ENCODE results near the gene MBNL3.

The MBNL3 gene

DNA sequence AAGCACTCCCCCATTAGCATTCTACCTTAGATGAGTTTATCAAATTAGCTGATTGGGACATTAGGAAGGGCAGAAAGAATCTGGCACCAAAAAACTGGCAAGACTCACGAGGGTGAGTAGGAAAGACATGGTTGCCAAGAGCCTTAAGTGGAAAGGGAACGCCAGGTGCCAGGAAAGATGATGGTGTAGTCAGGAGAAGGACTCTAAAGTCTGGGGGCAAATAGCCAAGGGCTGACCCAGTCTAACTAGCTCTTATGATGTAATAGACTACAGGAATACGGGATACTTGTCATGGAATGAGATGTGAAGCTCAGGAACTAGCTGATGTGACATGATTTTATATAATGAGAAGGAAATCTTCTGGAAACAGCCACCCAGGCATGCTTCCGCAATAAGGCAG, 94.8 kb downstream of the MBNL3 start:
- no peaks in the 10 kb centered on the region for H4K20me1 ChIP-seq (ENCODE audit: insufficient read depth, low read length)
- H3K27me3 ChIP-seq (ENCODE audit: low read depth, low read length): no peaks in the 10 kb centered on the region
- no peak overlapping the region for H3K9ac ChIP-seq (ENCODE audit: low read length)
- H3K9me3 ChIP-seq (ENCODE audit: insufficient read depth, low read length): no peaks in the 10 kb centered on the region
- no peak overlapping the region for H3K4me3 ChIP-seq (ENCODE audit: low read length)
- H3K27ac ChIP-seq (ENCODE audit: low read length): no peak overlapping the region
- TF ChIP-seq, protein P1, sequence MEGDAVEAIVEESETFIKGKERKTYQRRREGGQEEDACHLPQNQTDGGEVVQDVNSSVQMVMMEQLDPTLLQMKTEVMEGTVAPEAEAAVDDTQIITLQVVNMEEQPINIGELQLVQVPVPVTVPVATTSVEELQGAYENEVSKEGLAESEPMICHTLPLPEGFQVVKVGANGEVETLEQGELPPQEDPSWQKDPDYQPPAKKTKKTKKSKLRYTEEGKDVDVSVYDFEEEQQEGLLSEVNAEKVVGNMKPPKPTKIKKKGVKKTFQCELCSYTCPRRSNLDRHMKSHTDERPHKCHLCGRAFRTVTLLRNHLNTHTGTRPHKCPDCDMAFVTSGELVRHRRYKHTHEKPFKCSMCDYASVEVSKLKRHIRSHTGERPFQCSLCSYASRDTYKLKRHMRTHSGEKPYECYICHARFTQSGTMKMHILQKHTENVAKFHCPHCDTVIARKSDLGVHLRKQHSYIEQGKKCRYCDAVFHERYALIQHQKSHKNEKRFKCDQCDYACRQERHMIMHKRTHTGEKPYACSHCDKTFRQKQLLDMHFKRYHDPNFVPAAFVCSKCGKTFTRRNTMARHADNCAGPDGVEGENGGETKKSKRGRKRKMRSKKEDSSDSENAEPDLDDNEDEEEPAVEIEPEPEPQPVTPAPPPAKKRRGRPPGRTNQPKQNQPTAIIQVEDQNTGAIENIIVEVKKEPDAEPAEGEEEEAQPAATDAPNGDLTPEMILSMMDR (IDR thresholded peaks at IDR 0.05; ENCODE audit: low read depth, low read length): no peak
- no peak for TF ChIP-seq EZH2phosphoT487 (IDR thresholded peaks at IDR 0.05; ENCODE audit: low read depth)
- peaks cover 5% of the 10 kb centered on the region; the same call in 1 of the 2 replicates for H3K4me1 ChIP-seq (ENCODE audit: low read length)
- H3K36me3 ChIP-seq (replicated peaks; ENCODE audit: low read depth, low read length): no peaks in the 10 kb centered on the region
- no peaks in the 10 kb centered on the region for H3K79me2 ChIP-seq (ENCODE audit: low read length)
- no peak overlapping the region for H3K4me2 ChIP-seq (ENCODE audit: low read length)
- H2AFZ ChIP-seq (ENCODE audit: low read depth, low read length): no peak overlapping the region

DNA sequence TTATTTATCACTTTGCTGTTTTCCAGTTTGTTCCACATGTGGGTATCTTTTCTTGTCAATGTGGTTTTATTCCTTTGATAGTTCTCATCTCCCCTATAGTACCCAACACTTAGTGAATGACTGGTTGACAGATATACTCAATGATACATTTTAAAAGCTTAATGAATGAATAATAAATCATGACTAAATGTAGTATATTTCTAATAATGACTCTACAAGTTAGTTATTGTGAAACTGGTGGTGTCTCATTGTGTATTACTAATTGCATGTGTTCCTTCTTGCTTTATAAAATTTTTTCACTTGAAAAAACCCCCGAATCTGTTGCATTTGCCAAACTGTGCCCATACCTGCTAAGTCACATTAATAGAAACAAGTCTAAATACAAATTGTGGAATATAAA, 95.4 kb downstream of the MBNL3 start:
- Histone ChIP-seq H3K4me1 (ENCODE audit: low read length) (peaks cover 5% of the 10 kb centered on the region; the same call in 1 of the 2 replicates), H2AFZ (ENCODE audit: low read depth, low read length) (no peak overlapping the region), H3K9me3 (ENCODE audit: insufficient read depth, low read length) (no peaks in the 10 kb centered on the region), H3K27ac (ENCODE audit: low read length) (no peak overlapping the region), H3K27me3 (ENCODE audit: low read depth, low read length) (no peaks in the 10 kb centered on the region), H3K4me2 (ENCODE audit: low read length) (no peak overlapping the region), H4K20me1 (ENCODE audit: insufficient read depth, low read length) (no peaks in the 10 kb centered on the region), H3K36me3 (replicated peaks; ENCODE audit: low read depth, low read length) (no peaks in the 10 kb centered on the region), H3K79me2 (ENCODE audit: low read length) (no peaks in the 10 kb centered on the region), H3K4me3 (ENCODE audit: low read length) (no peak overlapping the region), H3K9ac (ENCODE audit: low read length) (no peak overlapping the region)
- TF ChIP-seq, protein P1 (IDR thresholded peaks at IDR 0.05; ENCODE audit: low read depth, low read length): no peak
- no peak for TF ChIP-seq EZH2phosphoT487 (IDR thresholded peaks at IDR 0.05; ENCODE audit: low read depth)

DNA sequence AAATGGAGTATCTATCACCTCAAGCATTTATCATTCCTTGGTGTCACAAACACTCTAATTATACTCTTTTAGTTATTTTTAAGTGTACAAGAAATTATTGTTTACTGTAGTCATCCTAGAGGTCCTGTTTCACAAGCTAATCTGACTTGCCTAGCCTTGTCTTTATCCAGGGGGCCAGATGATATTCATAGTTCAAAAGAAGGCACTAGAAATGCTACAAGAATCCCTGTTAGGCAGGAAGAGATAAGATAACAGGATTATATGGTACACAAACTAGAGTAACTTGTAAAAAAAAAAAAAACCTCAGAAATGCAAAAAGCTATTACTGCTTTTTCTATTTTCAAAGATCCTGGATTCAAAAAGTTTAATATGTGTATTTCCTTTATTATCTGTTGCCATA, 95.8 kb downstream of the MBNL3 start:
- Histone ChIP-seq H3K79me2 (ENCODE audit: low read length) (no peaks in the 10 kb centered on the region), H3K27me3 (ENCODE audit: low read depth, low read length) (no peaks in the 10 kb centered on the region), H3K36me3 (replicated peaks; ENCODE audit: low read depth, low read length) (no peaks in the 10 kb centered on the region), H3K4me1 (ENCODE audit: low read length) (peaks cover 5% of the 10 kb centered on the region; the same call in 1 of the 2 replicates), H3K4me2 (ENCODE audit: low read length) (no peak overlapping the region), H3K4me3 (ENCODE audit: low read length) (no peak overlapping the region), H3K9me3 (ENCODE audit: insufficient read depth, low read length) (no peaks in the 10 kb centered on the region), H3K27ac (ENCODE audit: low read length) (no peak overlapping the region), H2AFZ (ENCODE audit: low read depth, low read length) (no peak overlapping the region), H3K9ac (ENCODE audit: low read length) (no peak overlapping the region), H4K20me1 (ENCODE audit: insufficient read depth, low read length) (no peaks in the 10 kb centered on the region)
- TF ChIP-seq EZH2phosphoT487 (IDR thresholded peaks at IDR 0.05; ENCODE audit: low read depth): no peak
- TF ChIP-seq, protein P1 (IDR thresholded peaks at IDR 0.05; ENCODE audit: low read depth, low read length): no peak

DNA sequence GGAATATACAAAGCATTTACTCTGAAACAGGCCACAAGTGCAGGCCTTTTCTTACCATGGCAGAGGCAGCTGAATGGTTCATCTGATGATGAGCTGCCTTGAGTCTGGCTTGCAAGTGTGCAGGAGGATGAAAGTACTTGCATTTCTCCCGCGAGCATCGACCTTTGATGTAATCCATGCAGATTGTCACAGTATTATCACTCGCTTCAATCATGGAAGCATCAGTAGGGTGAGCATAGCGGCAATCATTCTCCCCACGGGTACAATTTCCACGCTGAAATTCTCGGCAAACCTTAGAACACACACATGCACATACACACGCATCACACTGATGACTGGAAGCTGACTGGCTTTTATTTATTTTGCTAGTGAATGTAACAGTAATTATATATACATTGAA, 98.0 kb downstream of the MBNL3 start:
- Histone ChIP-seq H3K27ac (ENCODE audit: low read length) (no peak overlapping the region), H3K9me3 (ENCODE audit: insufficient read depth, low read length) (no peaks in the 10 kb centered on the region), H3K4me1 (ENCODE audit: low read length) (peaks cover 5% of the 10 kb centered on the region; the same call in 1 of the 2 replicates), H3K79me2 (ENCODE audit: low read length) (no peaks in the 10 kb centered on the region), H2AFZ (ENCODE audit: low read depth, low read length) (no peak overlapping the region), H3K4me2 (ENCODE audit: low read length) (no peak overlapping the region), H3K4me3 (ENCODE audit: low read length) (no peak overlapping the region), H3K27me3 (ENCODE audit: low read depth, low read length) (no peaks in the 10 kb centered on the region), H4K20me1 (ENCODE audit: insufficient read depth, low read length) (no peaks in the 10 kb centered on the region), H3K9ac (ENCODE audit: low read length) (no peak overlapping the region), H3K36me3 (replicated peaks; ENCODE audit: low read depth, low read length) (no peaks in the 10 kb centered on the region)
- TF ChIP-seq, protein P1 (IDR thresholded peaks at IDR 0.05; ENCODE audit: low read depth, low read length): no peak
- no peak for TF ChIP-seq EZH2phosphoT487 (IDR thresholded peaks at IDR 0.05; ENCODE audit: low read depth)

Measured in OCI-LY3 (cell line).